Progenitor cell of endocrine pancreas (in vitro differentiated cells): Measurements from ENCODE around the gene ADAM12. TPM values are rescaled to one million over a fixed set of nuclear protein-coding genes. Genes with fewer than 3 reads are reported as not detected.

Source experiments
- DNase-seq: peaks from one replicate; pipeline ENCODE4 v3.0.0; 2021; ENCODE audit warnings: low spot score; ENCODE audit not compliant: unreplicated experiment
- H3K27ac Mint-ChIP-seq: 2 replicates; pipeline ENCODE4 v1.8.0; 2021; ENCODE audit warnings: mild to moderate bottlenecking, moderate library complexity, mixed read lengths
- H3K27me3 Mint-ChIP-seq: 2 replicates; pipeline ENCODE4 v1.8.0; 2021; ENCODE audit warnings: mixed read lengths
- H3K36me3 Mint-ChIP-seq: 2 replicates; pipeline ENCODE4 v1.8.0; 2022; ENCODE audit warnings: mixed read lengths; ENCODE audit not compliant: insufficient read depth
- H3K4me1 Mint-ChIP-seq: 2 replicates; pipeline ENCODE4 v1.8.0; 2021; ENCODE audit warnings: low read depth, mixed read lengths
- H3K4me3 Mint-ChIP-seq: 2 replicates; pipeline ENCODE4 v1.8.0; 2021; ENCODE audit warnings: low read depth, mild to moderate bottlenecking, moderate library complexity, mixed read lengths
- H3K9me3 Mint-ChIP-seq: 2 replicates; pipeline ENCODE4 v1.8.0; 2021; ENCODE audit warnings: low read depth, mixed read lengths
- CTCF ChIP-seq: fragments of 200-600 bp; sonication (generic); IDR thresholded peaks from one replicate; pipeline ENCODE4 v1.5.0; 2021; ENCODE audit warnings: antibody characterized with exemption, mild to moderate bottlenecking; ENCODE audit not compliant: unreplicated experiment
- total RNA-seq: library from RNA; stranded (reverse); gene quantifications from 2 replicates; pipeline ENCODE4 v1.2.1, GENCODE V29; 2021

ADAM12 gene
- total RNA-seq, 1 donor from 2014 or later: 1.8 TPM

GRCh38 chr10:126233182-126234148 is 154.8 kb downstream of the ADAM12 start:
- Mint-ChIP-seq H3K9me3 (no peaks in the 10 kb centered on the region), H3K4me1 (no peaks in the 10 kb centered on the region), H3K27me3 (peaks cover 45% of the 10 kb centered on the region), H3K4me3 (no peak overlapping the region), H3K36me3 (no peaks in the 10 kb centered on the region), H3K27ac (peak overlapping the region; percentile 34)
- no peak for DNase-seq
- no peak for TF ChIP-seq CTCF

- H3K4me3 Mint-ChIP-seq: no peak overlapping the region
- H3K4me1 Mint-ChIP-seq: no peaks in the 10 kb centered on the region
- no peak for DNase-seq
- H3K27ac Mint-ChIP-seq: no peak overlapping the region
- peaks cover 39% of the 10 kb centered on the region for H3K27me3 Mint-ChIP-seq
- H3K36me3 Mint-ChIP-seq: no peaks in the 10 kb centered on the region
- no peak for TF ChIP-seq CTCF
- H3K9me3 Mint-ChIP-seq: no peaks in the 10 kb centered on the region
Measured at GRCh38 chr10:126230587-126230986, 157.7 kb downstream of the ADAM12 start.

- no peak for TF ChIP-seq CTCF
- Mint-ChIP-seq H3K4me1 (no peaks in the 10 kb centered on the region), H3K36me3 (no peaks in the 10 kb centered on the region), H3K4me3 (no peak overlapping the region), H3K9me3 (no peaks in the 10 kb centered on the region), H3K27ac (no peak overlapping the region), H3K27me3 (peaks cover 45% of the 10 kb centered on the region)
- no peak for DNase-seq
Measured at GRCh38 chr10:126229686-126230085, 158.6 kb downstream of the ADAM12 start.

- TF ChIP-seq CTCF: no peak
- Mint-ChIP-seq H3K9me3 (no peaks in the 10 kb centered on the region), H3K36me3 (no peaks in the 10 kb centered on the region), H3K4me3 (no peak overlapping the region), H3K27ac (no peak overlapping the region), H3K27me3 (peaks cover 41% of the 10 kb centered on the region), H3K4me1 (no peaks in the 10 kb centered on the region)
- no peak for DNase-seq
Measured at GRCh38 chr10:126227762-126228134, 160.5 kb downstream of the ADAM12 start.

- peaks cover 41% of the 10 kb centered on the region for H3K27me3 Mint-ChIP-seq
- no peaks in the 10 kb centered on the region for H3K4me1 Mint-ChIP-seq
- H3K9me3 Mint-ChIP-seq: no peaks in the 10 kb centered on the region
- H3K27ac Mint-ChIP-seq: no peak overlapping the region
- no peak overlapping the region for H3K4me3 Mint-ChIP-seq
- no peak for TF ChIP-seq CTCF
- H3K36me3 Mint-ChIP-seq: no peaks in the 10 kb centered on the region
- no peak for DNase-seq
Measured at GRCh38 chr10:126226988-126227761, 161.1 kb downstream of the ADAM12 start.
